Measurements from ENCODE around the gene ZFP30. TPM values are rescaled to one million over a fixed set of nuclear protein-coding genes. Genes with fewer than 3 reads are reported as not detected.

The ZFP30 gene
- total RNA-seq: 10.9 and 21.9 TPM in 2 replicates

GRCh38 chr19:37655301-37655688 lies at the start of gene ZFP30:
Gene ZFP30 (minus strand): TSS chr19:37655465. CDS start chr19:37647822, 7,643 bp downstream.

GRCh38 chr19:37594304-37594981 lies 60.8 kb downstream of the ZFP30 start, which contains the start of the genes ZNF540 and ZNF571:
Gene ZNF540 (plus strand): TSS chr19:37594876. CDS start chr19:37598448, 3,572 bp downstream.
Gene ZNF571 (minus strand): TSS chr19:37594792. CDS start chr19:37586676, 8,116 bp downstream.

Small RNA genes within 50 kb of the gene (small RNA-seq; reads per million reads assigned to genes)
- gene SELENOKP1 (ENCODE audit: low replicate concordance): not detected

Other genes starting within 250 kb of the ZFP30 start
- 3.7 and 6.3 TPM in 2 replicates for gene ZNF569, start 188.0 kb downstream of the ZFP30 start, total RNA-seq
- gene ZNF570, start 186.1 kb downstream of the ZFP30 start, total RNA-seq: 6.3 and 8.4 TPM in 2 replicates
- 0.44 and 1.0 TPM in 2 replicates for gene ZNF793, start 148.5 kb downstream of the ZFP30 start, total RNA-seq
- 1.1 and 1.5 TPM in 2 replicates for gene ZNF571, start 60.7 kb downstream of the ZFP30 start, total RNA-seq
- gene ZNF540, start 60.6 kb downstream of the ZFP30 start, total RNA-seq: 0.22 and 0.29 TPM in 2 replicates
- 2.4 and 3.4 TPM in 2 replicates for gene ZNF607, start 64.3 kb upstream of the ZFP30 start, total RNA-seq
- gene ZNF573, start 124.1 kb upstream of the ZFP30 start, total RNA-seq: 3.3 and 5.0 TPM in 2 replicates